Esophagus muscularis mucosa (tissue), 4 donors: ENCODE data around the gene PRRG4.

Experiments used
- CTCF ChIP-seq, 3 experiments: fragments of 200-600 bp in 2 of 3; fragments of 450-650 bp in 1 of 3; sonication (generic) in 2 of 3; IDR thresholded peaks; one replicate each; pipeline ENCODE4 v1.5.1; 2017 to 2019; ENCODE audit warnings: antibody characterized with exemption in 3 of 3, mild to moderate bottlenecking in 2 of 3, moderate library complexity in 1 of 3
- EP300 ChIP-seq: sonication (generic); formaldehyde crosslinking; IDR thresholded peaks from one replicate; pipeline ENCODE4 v1.6.1; 2017; ENCODE audit warnings: antibody characterized with exemption
- POLR2A ChIP-seq: fragments of 450-650 bp; IDR thresholded peaks from one replicate; pipeline ENCODE4 v1.6.1; 2017; ENCODE audit warnings: antibody characterized with exemption, moderate library complexity, mild to moderate bottlenecking, low read depth
- POLR2AphosphoS5 ChIP-seq, 2 donors: sonication (generic); formaldehyde crosslinking; IDR thresholded peaks; one replicate each; pipeline ENCODE4 v1.6.1; 2017; ENCODE audit warnings: antibody characterized with exemption in 2 of 2

DNA sequence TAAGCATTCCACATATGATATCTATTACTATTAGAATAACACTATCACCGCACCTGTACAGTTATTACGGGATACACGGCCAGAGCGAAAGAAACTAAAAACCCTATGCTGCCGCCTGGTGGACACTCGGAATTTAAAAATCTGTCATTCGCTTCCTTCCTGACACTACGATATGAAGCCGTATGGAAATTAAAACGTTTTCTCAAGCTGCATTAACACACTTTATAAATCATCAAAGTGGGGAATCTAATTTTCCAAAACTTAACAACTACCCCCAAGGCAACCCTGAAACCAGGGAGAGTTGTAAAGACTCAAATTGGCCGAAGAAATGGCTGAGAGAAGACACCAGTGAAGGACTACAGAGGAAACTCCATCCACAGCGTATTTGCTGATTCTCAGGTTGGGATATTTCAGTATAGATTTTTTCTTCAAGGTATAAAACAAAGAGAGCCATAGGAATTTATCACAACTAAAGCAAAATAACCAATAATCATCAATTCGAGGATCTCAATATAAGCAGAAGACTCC lies 36.7 kb upstream of the PRRG4 start:
- TF ChIP-seq POLR2A (no peak), CTCF (IDR thresholded peaks at IDR 0.05) (peak; percentile 57 to 66 (median 60)), POLR2AphosphoS5 (IDR thresholded peaks at IDR 0.05) (no peak), EP300 (no peak)
